Effector memory CD8-positive, alpha-beta T cell (primary cell): ENCODE measurements around the gene PEX16.
"Not testable (repeated sequence)": the region's sequence is repeated elsewhere in the genome, so short reads cannot be mapped to it uniquely, and the experiment has no call there.

Experiments
- ATAC-seq: fragments of 150-1000 bp; cut with Tn5 transposase; replicated peaks from 2 replicates; pipeline ENCODE4 v1.10.0; 2021; ENCODE audit warnings: mild to moderate bottlenecking, moderate library complexity
- DNase-seq, 3 experiments: peaks; one replicate each; pipeline ENCODE4 v3.0.0; 2021
- H3K27ac Mint-ChIP-seq, 2 donors: one replicate each; pipeline ENCODE4 v1.8.0; 2022; ENCODE audit warnings: mild to moderate bottlenecking in 2 of 2, mixed read lengths in 2 of 2, moderate library complexity in 2 of 2
- H3K27me3 Mint-ChIP-seq, 2 donors: one replicate each; pipeline ENCODE4 v1.8.0; 2022; ENCODE audit warnings: mixed read lengths in 2 of 2
- H3K36me3 Mint-ChIP-seq: one replicate; pipeline ENCODE4 v1.8.0; 2022; ENCODE audit warnings: mild to moderate bottlenecking, moderate library complexity, mixed read lengths; ENCODE audit not compliant: insufficient read depth
- H3K4me1 Mint-ChIP-seq, 2 donors: one replicate each; pipeline ENCODE4 v1.8.0; 2022; ENCODE audit warnings: low read depth in 2 of 2, mixed read lengths in 2 of 2
- H3K4me3 Mint-ChIP-seq, 2 donors: one replicate each; pipeline ENCODE4 v1.8.0; 2022; ENCODE audit warnings: mild to moderate bottlenecking in 2 of 2, mixed read lengths in 2 of 2, moderate library complexity in 2 of 2
- H3K9me3 Mint-ChIP-seq, 2 donors: one replicate each; pipeline ENCODE4 v1.8.0; 2022; ENCODE audit warnings: mixed read lengths in 2 of 2

Gene PEX16

GRCh38 chr11:45906096-45906682 lies 11.5 kb downstream of the PEX16 start:
- Mint-ChIP-seq H3K27ac (peak overlapping the region; percentile 16 to 60), H3K36me3 (peaks cover 33% of the 10 kb centered on the region), H3K4me1 (peaks cover 8 to 14% of the 10 kb centered on the region in 2 donors), H3K27me3 (no peaks in the 10 kb centered on the region), H3K4me3 (no peak overlapping the region), H3K9me3 (no peaks in the 10 kb centered on the region)
- ATAC-seq (peak; percentile 22), DNase-seq (no peak)

- DNase-seq, H3K27ac Mint-ChIP-seq, H3K4me3 Mint-ChIP-seq, H3K27me3 Mint-ChIP-seq, H3K9me3 Mint-ChIP-seq: not testable (repeated sequence)
- Mint-ChIP-seq H3K36me3 (peaks cover 37% of the 10 kb centered on the region), H3K4me1 (peaks cover 12 to 16% of the 10 kb centered on the region in 2 donors)
- peak; percentile 11 for ATAC-seq
Measured at GRCh38 chr11:45905576-45905975, 12.1 kb downstream of the PEX16 start.

- Mint-ChIP-seq H3K36me3 (peaks cover 32% of the 10 kb centered on the region), H3K4me3 (no peak overlapping the region), H3K4me1 (peaks cover 14 to 18% of the 10 kb centered on the region in 2 donors), H3K27ac (no peak overlapping the region), H3K9me3 (no peaks in the 10 kb centered on the region), H3K27me3 (peaks cover 0 to 4% of the 10 kb centered on the region in 2 donors)
- ATAC-seq (no peak), DNase-seq (no peak)
Measured at GRCh38 chr11:45905095-45905494, 12.6 kb downstream of the PEX16 start.

GRCh38 chr11:45904309-45904915 lies 13.3 kb downstream of the PEX16 start:
- peak overlapping the region in 1 of 2 donors; percentile 22 for H3K27ac Mint-ChIP-seq
- H3K27me3 Mint-ChIP-seq: peaks cover 0 to 4% of the 10 kb centered on the region in 2 donors

DNA sequence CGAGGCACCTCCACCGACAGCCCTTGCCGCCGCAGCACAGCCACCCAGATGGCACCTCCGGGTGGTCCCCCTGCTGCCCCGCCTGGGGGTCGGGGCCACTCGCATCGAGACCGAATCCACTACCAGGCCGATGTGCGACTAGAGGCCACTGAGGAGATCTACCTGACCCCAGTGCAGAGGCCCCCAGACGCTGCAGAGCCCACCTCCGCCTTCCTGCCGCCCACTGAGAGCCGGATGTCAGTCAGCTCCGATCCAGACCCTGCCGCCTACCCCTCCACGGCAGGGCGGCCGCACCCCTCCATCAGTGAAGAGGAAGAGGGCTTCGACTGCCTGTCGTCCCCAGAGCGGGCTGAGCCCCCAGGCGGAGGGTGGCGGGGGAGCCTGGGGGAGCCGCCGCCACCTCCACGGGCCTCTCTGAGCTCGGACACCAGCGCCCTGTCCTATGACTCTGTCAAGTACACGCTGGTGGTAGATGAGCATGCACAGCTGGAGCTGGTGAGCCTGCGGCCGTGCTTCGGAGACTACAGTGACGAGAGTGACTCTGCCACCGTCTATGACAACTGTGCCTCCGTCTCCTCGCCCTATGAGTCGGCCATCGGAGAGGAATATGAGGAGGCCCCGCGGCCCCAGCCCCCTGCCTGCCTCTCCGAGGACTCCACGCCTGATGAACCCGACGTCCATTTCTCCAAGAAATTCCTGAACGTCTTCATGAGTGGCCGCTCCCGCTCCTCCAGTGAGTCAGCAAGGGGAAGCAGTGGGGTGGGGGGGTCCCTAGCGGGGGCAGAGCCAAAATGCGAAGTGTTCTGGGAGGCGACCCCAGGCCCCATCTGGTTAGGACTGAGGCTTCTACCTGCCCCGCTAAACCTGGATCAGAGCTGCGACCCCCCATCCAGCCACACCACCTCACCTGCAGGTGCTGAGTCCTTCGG lies 15.0 kb downstream of the PEX16 start:
- ATAC-seq (no peak), DNase-seq (no peak)
- Mint-ChIP-seq H3K4me3 (no peak overlapping the region), H3K36me3 (peaks cover 18% of the 10 kb centered on the region), H3K27me3 (peaks cover 4 to 14% of the 10 kb centered on the region in 2 donors), H3K27ac (no peak overlapping the region), H3K4me1 (peaks cover 14 to 19% of the 10 kb centered on the region in 2 donors), H3K9me3 (no peaks in the 10 kb centered on the region)

More at GRCh38 chr11:45904309-45904915, 13.3 kb downstream of the PEX16 start:
- no peak overlapping the region for H3K4me3 Mint-ChIP-seq
- peaks cover 30% of the 10 kb centered on the region for H3K36me3 Mint-ChIP-seq
- DNase-seq (no peak), ATAC-seq (no peak)
- peaks cover 14 to 20% of the 10 kb centered on the region in 2 donors for H3K4me1 Mint-ChIP-seq
- H3K9me3 Mint-ChIP-seq: no peaks in the 10 kb centered on the region

GRCh38 chr11:45901626-45902025 lies 16.1 kb downstream of the PEX16 start:
- peaks cover 11 to 19% of the 10 kb centered on the region in 2 donors for H3K4me1 Mint-ChIP-seq
- H3K9me3 Mint-ChIP-seq: no peaks in the 10 kb centered on the region
- DNase-seq (no peak), ATAC-seq (no peak)
- H3K4me3 Mint-ChIP-seq: peak overlapping the region in 1 of 2 donors; percentile 65
- H3K36me3 Mint-ChIP-seq: peaks cover 16% of the 10 kb centered on the region
- peak overlapping the region in 1 of 2 donors; percentile 17 for H3K27ac Mint-ChIP-seq
- H3K27me3 Mint-ChIP-seq: peaks cover 4 to 19% of the 10 kb centered on the region in 2 donors

- Mint-ChIP-seq H3K27ac (peak overlapping the region in 1 of 2 donors; percentile 42), H3K4me1 (peaks cover 7 to 16% of the 10 kb centered on the region in 2 donors)
Measured at GRCh38 chr11:45900916-45901617, 16.6 kb downstream of the PEX16 start.

DNA sequence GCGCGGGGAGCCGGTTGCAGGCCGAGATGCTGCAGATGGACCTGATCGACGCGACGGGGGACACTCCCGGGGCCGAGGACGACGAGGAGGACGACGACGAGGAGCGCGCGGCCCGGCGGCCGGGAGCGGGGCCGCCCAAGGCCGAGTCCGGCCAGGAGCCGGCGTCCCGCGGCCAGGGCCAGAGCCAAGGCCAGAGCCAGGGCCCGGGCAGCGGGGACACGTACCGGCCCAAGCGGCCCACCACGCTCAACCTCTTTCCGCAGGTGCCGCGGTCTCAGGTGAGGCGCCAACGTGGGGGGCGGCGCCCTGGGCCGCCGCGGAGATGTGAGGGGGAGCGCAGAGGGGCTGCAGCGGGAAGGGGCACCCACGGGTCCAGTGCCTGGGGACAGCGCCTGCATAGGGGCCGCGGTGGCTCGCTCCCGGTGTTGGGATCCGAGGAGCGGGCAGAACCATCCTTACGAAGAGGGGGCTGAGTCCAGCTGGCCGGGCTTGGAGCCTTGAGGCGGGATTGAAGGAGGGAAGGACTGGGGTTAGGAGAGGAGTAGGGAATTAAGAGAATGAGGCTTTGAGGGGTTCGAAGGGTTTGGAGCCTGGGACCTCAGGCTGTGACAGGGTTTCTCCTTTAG lies 17.4 kb downstream of the PEX16 start:
- Mint-ChIP-seq H3K36me3 (peaks cover 12% of the 10 kb centered on the region), H3K4me1 (peaks cover 7 to 12% of the 10 kb centered on the region in 2 donors), H3K27ac (peak overlapping the region in 1 of 2 donors; percentile 42), H3K4me3 (peak overlapping the region; percentile 70 to 77), H3K27me3 (peaks cover 5 to 30% of the 10 kb centered on the region in 2 donors)
- ATAC-seq, H3K9me3 Mint-ChIP-seq, DNase-seq: not testable (repeated sequence)

More at GRCh38 chr11:45900916-45901617, 16.6 kb downstream of the PEX16 start:
- Mint-ChIP-seq H3K36me3 (peaks cover 12% of the 10 kb centered on the region), H3K27me3 (peaks cover 4 to 22% of the 10 kb centered on the region in 2 donors), H3K4me3 (peak overlapping the region; percentile 65 to 73), H3K9me3 (no peaks in the 10 kb centered on the region)
- DNase-seq: no peak
- ATAC-seq: no peak

- Mint-ChIP-seq H3K36me3 (peaks cover 12% of the 10 kb centered on the region), H3K4me1 (peaks cover 7 to 12% of the 10 kb centered on the region in 2 donors), H3K4me3 (peak overlapping the region; percentile 70 to 77), H3K27ac (peak overlapping the region in 1 of 2 donors; percentile 89), H3K27me3 (peaks cover 11 to 36% of the 10 kb centered on the region in 2 donors), H3K9me3 (no peaks in the 10 kb centered on the region)
- ATAC-seq: peak; percentile 86
- peak; percentile 69 to 71 (median 70) for DNase-seq
Measured at GRCh38 chr11:45899448-45900174, 18.1 kb downstream of the PEX16 start.

DNA sequence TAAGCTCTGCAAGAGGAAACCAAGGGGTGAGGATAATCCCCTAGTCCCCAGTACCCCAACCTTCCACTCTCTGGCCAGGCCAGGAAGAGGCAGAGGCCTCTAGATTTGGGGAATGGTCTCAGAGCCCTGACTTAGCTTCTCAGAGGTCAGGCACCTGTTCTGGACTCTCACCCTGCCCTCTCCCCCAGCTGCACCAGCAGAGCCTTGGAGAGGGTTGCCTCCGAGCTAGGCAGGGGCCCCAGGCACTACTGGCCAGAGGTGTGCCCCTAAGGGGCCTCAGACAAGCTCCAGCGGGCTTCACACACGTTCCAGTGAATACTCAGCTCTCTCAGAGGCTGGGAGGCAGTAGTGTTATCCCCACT lies 18.6 kb downstream of the PEX16 start:
- DNase-seq (no peak), ATAC-seq (no peak)
- peaks cover 12% of the 10 kb centered on the region for H3K36me3 Mint-ChIP-seq
- peak overlapping the region; percentile 70 to 77 for H3K4me3 Mint-ChIP-seq
- H3K4me1 Mint-ChIP-seq: peaks cover 7 to 12% of the 10 kb centered on the region in 2 donors
- H3K9me3 Mint-ChIP-seq: no peaks in the 10 kb centered on the region
- peaks cover 14 to 42% of the 10 kb centered on the region in 2 donors for H3K27me3 Mint-ChIP-seq
- H3K27ac Mint-ChIP-seq: peak overlapping the region; percentile 82 to 89

GRCh38 chr11:45897556-45897955 lies 20.1 kb downstream of the PEX16 start:
- no peak overlapping the region for H3K4me3 Mint-ChIP-seq
- no peaks in the 10 kb centered on the region for H3K9me3 Mint-ChIP-seq
- peaks cover 19 to 56% of the 10 kb centered on the region in 2 donors for H3K27me3 Mint-ChIP-seq
- no peak overlapping the region for H3K27ac Mint-ChIP-seq
- peaks cover 7 to 12% of the 10 kb centered on the region in 2 donors for H3K4me1 Mint-ChIP-seq
- DNase-seq (no peak), ATAC-seq (no peak)
- H3K36me3 Mint-ChIP-seq: peaks cover 12% of the 10 kb centered on the region

DNA sequence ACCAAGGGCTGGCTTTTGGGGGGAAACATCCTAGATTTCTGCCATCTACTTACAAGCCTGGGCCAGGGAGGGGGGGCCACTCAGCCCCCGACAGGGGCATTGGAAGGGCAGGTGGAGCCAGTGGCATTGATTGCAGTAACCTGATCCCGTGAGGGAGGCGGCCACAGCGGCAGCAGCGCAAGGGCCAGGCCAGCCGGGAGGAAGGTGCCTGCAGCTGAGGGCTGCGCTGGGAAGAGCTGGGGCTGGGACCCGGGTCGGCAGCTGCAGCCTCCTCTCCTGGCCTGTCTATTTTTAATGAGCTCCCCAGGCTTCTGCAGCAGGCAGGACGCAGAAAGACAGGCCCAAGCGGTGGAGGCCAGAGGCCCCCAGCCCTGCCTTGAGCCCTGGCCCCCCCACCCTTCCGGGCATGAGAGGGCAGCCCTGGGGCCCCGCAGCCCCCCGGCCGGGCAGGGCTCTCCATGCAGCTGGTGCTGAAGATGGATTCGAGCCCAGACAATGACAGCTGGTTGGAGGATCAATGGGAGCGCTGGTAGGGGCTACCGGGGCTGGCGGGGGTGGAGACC lies 21.2 kb downstream of the PEX16 start:
- Mint-ChIP-seq H3K36me3 (peaks cover 11% of the 10 kb centered on the region), H3K9me3 (no peaks in the 10 kb centered on the region), H3K4me3 (no peak overlapping the region), H3K4me1 (peaks cover 7 to 12% of the 10 kb centered on the region in 2 donors), H3K27ac (no peak overlapping the region), H3K27me3 (peaks cover 19 to 65% of the 10 kb centered on the region in 2 donors)
- ATAC-seq (no peak), DNase-seq (no peak)
